ENCODE data around the gene TLNRD1.

DNA sequence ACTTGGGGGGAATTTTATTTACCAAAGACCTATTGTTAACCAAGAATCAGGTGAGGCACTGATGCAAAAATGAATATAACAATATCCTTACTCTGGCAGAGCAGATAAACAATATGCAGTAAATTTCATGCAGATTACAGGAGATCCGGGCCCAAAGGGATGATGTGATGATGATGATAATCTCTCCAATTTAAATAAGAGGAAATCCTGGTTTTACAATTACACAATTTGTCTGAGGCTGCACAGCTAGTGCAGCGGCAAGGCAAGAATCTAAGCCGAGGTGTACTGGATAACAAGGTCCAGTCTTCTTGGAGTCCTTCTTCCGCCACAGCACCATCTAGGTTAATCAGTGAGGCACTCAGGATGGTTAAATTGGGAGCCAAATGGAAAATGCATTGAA is 8.7 kb upstream of the TLNRD1 start:
- no peak for TF ChIP-seq EZH2 (IDR thresholded peaks at IDR 0.05; ENCODE audit: borderline replicate concordance, low read length)
- TF ChIP-seq, protein P1, sequence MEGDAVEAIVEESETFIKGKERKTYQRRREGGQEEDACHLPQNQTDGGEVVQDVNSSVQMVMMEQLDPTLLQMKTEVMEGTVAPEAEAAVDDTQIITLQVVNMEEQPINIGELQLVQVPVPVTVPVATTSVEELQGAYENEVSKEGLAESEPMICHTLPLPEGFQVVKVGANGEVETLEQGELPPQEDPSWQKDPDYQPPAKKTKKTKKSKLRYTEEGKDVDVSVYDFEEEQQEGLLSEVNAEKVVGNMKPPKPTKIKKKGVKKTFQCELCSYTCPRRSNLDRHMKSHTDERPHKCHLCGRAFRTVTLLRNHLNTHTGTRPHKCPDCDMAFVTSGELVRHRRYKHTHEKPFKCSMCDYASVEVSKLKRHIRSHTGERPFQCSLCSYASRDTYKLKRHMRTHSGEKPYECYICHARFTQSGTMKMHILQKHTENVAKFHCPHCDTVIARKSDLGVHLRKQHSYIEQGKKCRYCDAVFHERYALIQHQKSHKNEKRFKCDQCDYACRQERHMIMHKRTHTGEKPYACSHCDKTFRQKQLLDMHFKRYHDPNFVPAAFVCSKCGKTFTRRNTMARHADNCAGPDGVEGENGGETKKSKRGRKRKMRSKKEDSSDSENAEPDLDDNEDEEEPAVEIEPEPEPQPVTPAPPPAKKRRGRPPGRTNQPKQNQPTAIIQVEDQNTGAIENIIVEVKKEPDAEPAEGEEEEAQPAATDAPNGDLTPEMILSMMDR (conservative IDR thresholded peaks at IDR 0.05 in 1 of 2, IDR thresholded peaks at IDR 0.05 in 1 of 2; ENCODE audit: extremely low read depth in 1 of 2, insufficient read depth in 1 of 2, low read depth in 1 of 2, low read length in 2 of 2) = no peak

Data from mammary epithelial cell (primary cell).